Esophagus squamous epithelium (tissue), 5 donors: ENCODE results near the gene CHST12. TPM values are rescaled to one million over a fixed set of nuclear protein-coding genes. Genes with fewer than 3 reads are reported as not detected.

Experiments used
- DNase-seq: peaks from one replicate; lab custom pipeline; 2025; lab: John Stamatoyannopoulos, UW
- H3K27ac ChIP-seq, 4 donors: fragments of 200-600 bp; sonication (generic); one replicate each; pipeline ENCODE4 v1.5.1; 2016 to 2019; ENCODE audit warnings: mild to moderate bottlenecking in 1 of 4
- H3K27me3 ChIP-seq, 4 donors: fragments of 200-600 bp; sonication (generic); 1 replicate in 3 of 4; 2 replicates in 1 of 4; pipeline versions ENCODE4 v1.5.1 to v1.6.0; 2017 to 2021; ENCODE audit warnings: antibody characterized with exemption in 1 of 4
- H3K36me3 ChIP-seq, 3 donors: fragments of 200-600 bp; sonication (generic); one replicate each; pipeline ENCODE4 v1.5.1; 2016 to 2019
- H3K4me1 ChIP-seq, 3 donors: fragments of 200-600 bp; sonication (generic); one replicate each; pipeline ENCODE4 v1.5.1; 2017 to 2019
- H3K4me3 ChIP-seq, 4 donors: fragments of 200-600 bp; sonication (generic); 1 replicate in 3 of 4; 2 replicates in 1 of 4; pipeline ENCODE4 v1.5.1; 2016 to 2019; ENCODE audit warnings: mild to moderate bottlenecking in 2 of 4, moderate library complexity in 1 of 4
- H3K9me3 ChIP-seq, 3 donors: fragments of 200-600 bp; sonication (generic); one replicate each; pipeline ENCODE4 v1.5.1; 2016 to 2019
- POLR2A ChIP-seq, 4 donors: fragments of 450-650 bp; IDR thresholded peaks; one replicate each; pipeline ENCODE4 v1.6.1; 2017; ENCODE audit warnings: antibody characterized with exemption in 4 of 4, mild to moderate bottlenecking in 4 of 4, moderate library complexity in 3 of 4
- WGBS, 2 donors: methylation state at CpG; one replicate each; pipeline ENCODE4 v1.1.5; 2018; 5-methylcytosine and 5-hydroxymethylcytosine counted together
- intact Hi-C: fragments of 100-400 bp; cut with DNase I; formaldehyde crosslinking; loops from one replicate; pipeline ENCODE4 v1.15.0; 2022
- total RNA-seq, 4 donors: library from RNA; depleted of rRNA; stranded (reverse); fragments of >200 nt; gene quantifications; one replicate each; pipeline ENCODE4 v1.1.0, GENCODE V29; 2016
- TF ChIP-seq, protein P1 (sequence below), 6 experiments: fragments of 450-650 bp in 4 of 6; fragments of 200-600 bp in 2 of 6; sonication (generic) in 2 of 6; IDR thresholded peaks; one replicate each; pipeline ENCODE4 v1.5.1; 2016 to 2019; ENCODE audit warnings: antibody characterized with exemption in 6 of 6, mild to moderate bottlenecking in 4 of 6, moderate library complexity in 4 of 6
- donor health status: DM: yes; HTN: yes; CAD: no.

CHST12 gene
- total RNA-seq, 4 donors from 2014 or later: 1.5 to 11.8 (median 5.0) TPM

DNA sequence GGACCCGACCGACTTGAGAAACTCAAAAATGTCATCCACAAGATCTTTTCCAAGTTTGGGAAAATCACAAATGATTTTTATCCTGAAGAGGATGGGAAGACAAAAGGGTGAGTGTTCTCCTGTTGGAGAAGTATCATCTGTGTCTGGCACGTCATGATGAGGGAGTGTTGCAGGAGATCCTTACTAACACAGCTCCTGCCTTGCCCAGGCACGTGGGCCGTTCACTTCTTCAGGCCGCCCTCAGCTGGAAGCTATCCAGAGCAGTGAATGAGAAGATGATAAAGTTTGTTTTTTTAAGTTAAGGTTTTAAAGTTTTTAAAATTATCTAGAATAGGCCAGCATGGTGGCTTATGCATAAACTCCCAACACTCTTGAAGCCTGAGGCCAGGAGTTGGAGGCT, 42.6 kb upstream of the CHST12 start:
- no peaks in the 10 kb centered on the region for H3K9me3 ChIP-seq
- no peak overlapping the region for H3K4me3 ChIP-seq
- TF ChIP-seq, protein P1, sequence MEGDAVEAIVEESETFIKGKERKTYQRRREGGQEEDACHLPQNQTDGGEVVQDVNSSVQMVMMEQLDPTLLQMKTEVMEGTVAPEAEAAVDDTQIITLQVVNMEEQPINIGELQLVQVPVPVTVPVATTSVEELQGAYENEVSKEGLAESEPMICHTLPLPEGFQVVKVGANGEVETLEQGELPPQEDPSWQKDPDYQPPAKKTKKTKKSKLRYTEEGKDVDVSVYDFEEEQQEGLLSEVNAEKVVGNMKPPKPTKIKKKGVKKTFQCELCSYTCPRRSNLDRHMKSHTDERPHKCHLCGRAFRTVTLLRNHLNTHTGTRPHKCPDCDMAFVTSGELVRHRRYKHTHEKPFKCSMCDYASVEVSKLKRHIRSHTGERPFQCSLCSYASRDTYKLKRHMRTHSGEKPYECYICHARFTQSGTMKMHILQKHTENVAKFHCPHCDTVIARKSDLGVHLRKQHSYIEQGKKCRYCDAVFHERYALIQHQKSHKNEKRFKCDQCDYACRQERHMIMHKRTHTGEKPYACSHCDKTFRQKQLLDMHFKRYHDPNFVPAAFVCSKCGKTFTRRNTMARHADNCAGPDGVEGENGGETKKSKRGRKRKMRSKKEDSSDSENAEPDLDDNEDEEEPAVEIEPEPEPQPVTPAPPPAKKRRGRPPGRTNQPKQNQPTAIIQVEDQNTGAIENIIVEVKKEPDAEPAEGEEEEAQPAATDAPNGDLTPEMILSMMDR (IDR thresholded peaks at IDR 0.05): no peak
- TF ChIP-seq POLR2A (IDR thresholded peaks at IDR 0.05): no peak
- 49 to 75% methylated on average over 6 of the region's 6 CpGs for WGBS, 2 donors
- peaks cover 32 to 85% (median 46%) of the 10 kb centered on the region in 3 donors for H3K36me3 ChIP-seq
- H3K4me1 ChIP-seq: peaks cover 22 to 62% (median 38%) of the 10 kb centered on the region in 3 donors
- intact Hi-C loops: no loop called here
- no peak overlapping the region for H3K27ac ChIP-seq
- DNase-seq: no peak
- H3K27me3 ChIP-seq: no peaks in the 10 kb centered on the region

DNA sequence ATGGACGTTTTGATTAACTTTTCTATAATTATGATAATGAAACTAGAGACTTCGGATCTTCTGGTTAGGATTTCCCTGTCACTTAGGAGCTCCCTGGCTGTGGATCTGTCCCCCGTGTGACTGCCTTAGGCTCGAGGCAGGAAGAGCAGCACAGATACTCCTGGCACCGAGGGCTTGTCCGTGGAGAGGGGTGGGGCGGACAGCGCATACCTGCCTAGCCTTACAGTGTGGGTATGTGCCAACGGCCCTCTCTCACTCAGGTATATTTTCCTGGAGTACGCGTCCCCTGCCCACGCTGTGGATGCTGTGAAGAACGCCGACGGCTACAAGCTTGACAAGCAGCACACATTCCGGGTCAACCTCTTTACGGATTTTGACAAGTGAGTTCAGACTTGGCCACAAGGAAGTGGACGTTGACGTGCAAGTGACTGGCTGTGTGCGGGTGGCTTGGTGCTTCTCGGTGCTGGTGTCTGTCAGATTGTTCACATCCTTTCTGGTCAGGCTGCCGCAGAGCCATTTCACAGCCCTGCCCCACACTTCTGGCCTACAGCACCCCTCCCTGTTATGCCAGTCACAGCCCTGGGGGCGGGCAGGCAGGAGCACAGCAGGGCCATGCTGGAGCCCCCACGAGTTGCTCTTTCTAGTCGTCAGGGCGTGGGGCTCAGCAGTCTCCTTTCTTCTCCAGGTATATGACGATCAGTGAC, 40.9 kb upstream of the CHST12 start:
- TF ChIP-seq POLR2A (IDR thresholded peaks at IDR 0.05): no peak
- TF ChIP-seq, protein P1 (IDR thresholded peaks at IDR 0.05): no peak
- no peak overlapping the region for H3K4me3 ChIP-seq
- DNase-seq: no peak
- no peaks in the 10 kb centered on the region for H3K9me3 ChIP-seq
- intact Hi-C loops: no loop called here
- H3K36me3 ChIP-seq: peaks cover 49 to 95% (median 62%) of the 10 kb centered on the region in 3 donors
- WGBS, 2 donors: 87 to 88% methylated on average over 17 to 23 of the region's 27 CpGs
- peaks cover 8 to 44% (median 21%) of the 10 kb centered on the region in 3 donors for H3K4me1 ChIP-seq
- no peaks in the 10 kb centered on the region for H3K27me3 ChIP-seq
- peak overlapping the region in 1 of 4 donors; percentile 9 for H3K27ac ChIP-seq

DNA sequence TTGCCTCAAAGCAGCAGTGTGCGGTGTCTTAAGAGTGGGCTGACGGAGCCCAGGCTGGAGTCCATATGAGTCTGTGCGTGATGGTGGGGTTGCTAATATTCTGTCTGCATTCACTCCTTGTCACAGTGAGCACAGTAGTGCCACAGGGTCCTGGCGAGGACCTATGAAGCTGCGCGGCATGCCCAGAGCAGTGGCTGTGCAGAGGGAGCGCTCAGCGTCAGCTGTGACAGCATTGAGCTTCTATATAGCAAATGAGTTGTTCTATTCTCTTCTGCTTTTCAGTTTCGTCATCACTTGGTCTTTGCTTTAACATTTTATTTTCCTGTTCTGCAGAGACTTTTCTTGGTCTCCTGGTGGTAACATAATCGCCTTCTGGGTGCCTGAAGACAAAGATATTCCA, 34.3 kb upstream of the CHST12 start:
- WGBS, 2 donors: 94 to 98% methylated on average over 9 to 10 of the region's 10 CpGs
- H3K9me3 ChIP-seq: no peaks in the 10 kb centered on the region
- no peak for DNase-seq
- H3K4me1 ChIP-seq: no peaks in the 10 kb centered on the region
- no peak overlapping the region for H3K4me3 ChIP-seq
- peaks cover 64 to 100% (median 96%) of the 10 kb centered on the region in 3 donors for H3K36me3 ChIP-seq
- no peak overlapping the region for H3K27ac ChIP-seq
- no peaks in the 10 kb centered on the region for H3K27me3 ChIP-seq
- intact Hi-C loops: no loop called here
- TF ChIP-seq, protein P1 (IDR thresholded peaks at IDR 0.05): no peak
- no peak for TF ChIP-seq POLR2A (IDR thresholded peaks at IDR 0.05)

DNA sequence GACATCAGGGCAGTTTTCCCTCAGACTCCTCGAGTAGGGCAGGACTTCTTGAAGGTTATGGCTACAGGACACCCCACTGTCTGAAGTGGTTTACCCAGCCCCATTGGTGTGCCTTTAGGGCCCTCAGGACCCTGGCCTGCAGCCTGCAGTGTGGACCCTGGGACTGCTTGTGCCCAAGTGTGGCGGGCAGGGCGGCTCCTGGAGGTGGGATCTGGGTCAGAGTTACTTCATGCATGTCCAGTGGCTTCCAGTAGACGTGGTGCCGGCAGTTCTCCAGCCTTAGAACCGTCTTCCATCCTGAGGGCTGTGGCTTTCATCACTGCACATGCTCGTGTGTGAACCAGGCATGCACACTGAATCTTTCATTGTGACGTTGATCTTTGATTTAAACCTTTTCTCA, 32.1 kb upstream of the CHST12 start:
- 85 to 86% methylated on average over 4 to 5 of the region's 8 CpGs for WGBS, 2 donors

DNA sequence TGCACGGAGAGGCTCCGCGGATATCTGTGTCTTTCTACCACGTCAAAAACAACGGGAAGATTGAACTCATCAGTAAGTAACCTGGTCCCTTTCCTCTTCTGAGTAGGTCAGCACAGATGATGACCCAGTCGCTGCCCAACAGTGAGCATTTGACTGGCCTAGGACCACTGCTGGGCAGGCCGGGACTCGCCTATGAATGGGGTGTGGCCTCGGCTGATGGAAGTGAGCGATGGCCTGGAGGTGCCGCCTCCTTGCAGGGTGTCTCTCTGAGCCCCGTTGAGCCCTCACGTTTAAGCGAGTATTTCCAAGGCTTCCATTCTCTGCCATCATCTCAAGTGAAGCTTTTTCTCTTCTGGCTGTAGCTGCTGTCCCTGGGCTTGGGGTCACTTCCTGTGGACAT, 30.7 kb upstream of the CHST12 start:
- H3K27me3 ChIP-seq: no peaks in the 10 kb centered on the region
- no peaks in the 10 kb centered on the region for H3K4me1 ChIP-seq
- 71 to 75% methylated on average over 12 to 13 of the region's 14 CpGs for WGBS, 2 donors
- peaks cover 60 to 100% (median 94%) of the 10 kb centered on the region in 3 donors for H3K36me3 ChIP-seq
- intact Hi-C loops: no loop called here
- H3K27ac ChIP-seq: no peak overlapping the region
- TF ChIP-seq, protein P1 (IDR thresholded peaks at IDR 0.05): no peak
- no peak for TF ChIP-seq POLR2A (IDR thresholded peaks at IDR 0.05)
- H3K4me3 ChIP-seq: no peak overlapping the region
- no peak for DNase-seq
- H3K9me3 ChIP-seq: no peaks in the 10 kb centered on the region

More for the DNA sequence above, 32.1 kb upstream of the CHST12 start:
- intact Hi-C loops: no loop called here
- no peak overlapping the region for H3K27ac ChIP-seq
- H3K4me3 ChIP-seq: no peak overlapping the region
- no peak for DNase-seq
- H3K4me1 ChIP-seq: no peaks in the 10 kb centered on the region
- H3K9me3 ChIP-seq: no peaks in the 10 kb centered on the region
- H3K27me3 ChIP-seq: no peaks in the 10 kb centered on the region
- peaks cover 63 to 100% (median 97%) of the 10 kb centered on the region in 3 donors for H3K36me3 ChIP-seq
- no peak for TF ChIP-seq POLR2A (IDR thresholded peaks at IDR 0.05)
- TF ChIP-seq, protein P1 (IDR thresholded peaks at IDR 0.05): no peak
